ENCODE data around the gene KLHL29. TPM values are rescaled to one million over a fixed set of nuclear protein-coding genes. Genes with fewer than 3 reads are reported as not detected.

Gene KLHL29
- polyA plus RNA-seq, 1 of the 3 experiments (the other 2 are of a cell fraction) = 4.6 TPM

DNA sequence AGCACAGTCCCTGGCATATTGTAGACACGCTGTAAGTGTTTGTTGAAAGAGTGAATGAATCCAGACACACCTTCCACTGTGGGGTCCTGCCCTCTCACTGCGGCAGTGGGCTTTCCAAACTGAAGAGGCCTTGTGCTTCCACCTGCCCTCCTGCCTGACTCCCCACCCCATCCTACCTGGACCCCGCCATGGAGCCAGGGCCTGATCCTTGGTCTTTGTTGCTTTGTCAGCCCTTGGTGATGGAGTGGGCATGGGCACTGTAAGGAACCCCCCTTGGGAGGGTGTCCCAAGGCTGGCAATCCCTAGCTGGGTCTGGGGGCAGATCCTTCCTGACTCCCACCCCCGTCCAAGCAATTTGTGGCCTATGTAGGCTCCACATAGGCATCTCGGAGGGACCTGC is 33.1 kb downstream of the KLHL29 start:
- no peaks in the 10 kb centered on the region for H4K20me1 ChIP-seq (ENCODE audit: insufficient read depth)
- no peaks in the 10 kb centered on the region for H3K36me3 ChIP-seq (replicated peaks in 1 of 2; ENCODE audit: control insufficient read depth in 1 of 2, insufficient read depth in 2 of 2, low read length in 1 of 2)
- TF ChIP-seq TAF1 (IDR thresholded peaks at IDR 0.05; ENCODE audit: borderline replicate concordance, low read depth, low read length) (no peak), POLR2AphosphoS5 (IDR thresholded peaks at IDR 0.05; ENCODE audit: low read depth, low read length) (no peak), FOXJ3 (CRISPR knock-in tag; IDR thresholded peaks at IDR 0.05) (no peak), RCOR1 (IDR thresholded peaks at IDR 0.05; ENCODE audit: low read length) (no peak), USF2 (IDR thresholded peaks at IDR 0.05; ENCODE audit: borderline replicate concordance, low read depth, low read length) (no peak), CHD2 (IDR thresholded peaks at IDR 0.05; ENCODE audit: low read length, partially characterized antibody) (no peak), TCF12 (IDR thresholded peaks at IDR 0.05) (no peak), RXRA (IDR thresholded peaks at IDR 0.05; ENCODE audit: borderline replicate concordance, low read depth) (no peak), NRF1 (IDR thresholded peaks at IDR 0.05; ENCODE audit: low read depth, low read length) (no peak)
- TF ChIP-seq, protein P1, sequence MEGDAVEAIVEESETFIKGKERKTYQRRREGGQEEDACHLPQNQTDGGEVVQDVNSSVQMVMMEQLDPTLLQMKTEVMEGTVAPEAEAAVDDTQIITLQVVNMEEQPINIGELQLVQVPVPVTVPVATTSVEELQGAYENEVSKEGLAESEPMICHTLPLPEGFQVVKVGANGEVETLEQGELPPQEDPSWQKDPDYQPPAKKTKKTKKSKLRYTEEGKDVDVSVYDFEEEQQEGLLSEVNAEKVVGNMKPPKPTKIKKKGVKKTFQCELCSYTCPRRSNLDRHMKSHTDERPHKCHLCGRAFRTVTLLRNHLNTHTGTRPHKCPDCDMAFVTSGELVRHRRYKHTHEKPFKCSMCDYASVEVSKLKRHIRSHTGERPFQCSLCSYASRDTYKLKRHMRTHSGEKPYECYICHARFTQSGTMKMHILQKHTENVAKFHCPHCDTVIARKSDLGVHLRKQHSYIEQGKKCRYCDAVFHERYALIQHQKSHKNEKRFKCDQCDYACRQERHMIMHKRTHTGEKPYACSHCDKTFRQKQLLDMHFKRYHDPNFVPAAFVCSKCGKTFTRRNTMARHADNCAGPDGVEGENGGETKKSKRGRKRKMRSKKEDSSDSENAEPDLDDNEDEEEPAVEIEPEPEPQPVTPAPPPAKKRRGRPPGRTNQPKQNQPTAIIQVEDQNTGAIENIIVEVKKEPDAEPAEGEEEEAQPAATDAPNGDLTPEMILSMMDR (IDR thresholded peaks at IDR 0.05) = no peak
- TF ChIP-seq, protein P2, sequence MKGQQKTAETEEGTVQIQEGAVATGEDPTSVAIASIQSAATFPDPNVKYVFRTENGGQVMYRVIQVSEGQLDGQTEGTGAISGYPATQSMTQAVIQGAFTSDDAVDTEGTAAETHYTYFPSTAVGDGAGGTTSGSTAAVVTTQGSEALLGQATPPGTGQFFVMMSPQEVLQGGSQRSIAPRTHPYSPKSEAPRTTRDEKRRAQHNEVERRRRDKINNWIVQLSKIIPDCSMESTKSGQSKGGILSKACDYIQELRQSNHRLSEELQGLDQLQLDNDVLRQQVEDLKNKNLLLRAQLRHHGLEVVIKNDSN (IDR thresholded peaks at IDR 0.05; ENCODE audit: borderline replicate concordance, low read depth) = no peak
- TF ChIP-seq, protein P3, sequence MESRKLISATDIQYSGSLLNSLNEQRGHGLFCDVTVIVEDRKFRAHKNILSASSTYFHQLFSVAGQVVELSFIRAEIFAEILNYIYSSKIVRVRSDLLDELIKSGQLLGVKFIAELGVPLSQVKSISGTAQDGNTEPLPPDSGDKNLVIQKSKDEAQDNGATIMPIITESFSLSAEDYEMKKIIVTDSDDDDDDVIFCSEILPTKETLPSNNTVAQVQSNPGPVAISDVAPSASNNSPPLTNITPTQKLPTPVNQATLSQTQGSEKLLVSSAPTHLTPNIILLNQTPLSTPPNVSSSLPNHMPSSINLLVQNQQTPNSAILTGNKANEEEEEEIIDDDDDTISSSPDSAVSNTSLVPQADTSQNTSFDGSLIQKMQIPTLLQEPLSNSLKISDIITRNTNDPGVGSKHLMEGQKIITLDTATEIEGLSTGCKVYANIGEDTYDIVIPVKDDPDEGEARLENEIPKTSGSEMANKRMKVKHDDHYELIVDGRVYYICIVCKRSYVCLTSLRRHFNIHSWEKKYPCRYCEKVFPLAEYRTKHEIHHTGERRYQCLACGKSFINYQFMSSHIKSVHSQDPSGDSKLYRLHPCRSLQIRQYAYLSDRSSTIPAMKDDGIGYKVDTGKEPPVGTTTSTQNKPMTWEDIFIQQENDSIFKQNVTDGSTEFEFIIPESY (IDR thresholded peaks at IDR 0.05; ENCODE audit: borderline replicate concordance, low read depth) = no peak
- POLR2A ChIA-PET = no interaction called here
- no peaks in the 10 kb centered on the region; the same call in 1 of the 2 replicates for H3K79me2 ChIP-seq (ENCODE audit: insufficient read depth)
- WGBS (ENCODE audit: low lambda C conversion rate) = 85% methylated on average over 5 of the region's 5 CpGs
- H3K4me2 ChIP-seq = peak overlapping the region; percentile 23
- H3K9me3 ChIP-seq = no peaks in the 10 kb centered on the region
- CTCF ChIA-PET = interaction anchor here (1.4 kb wide), 1 partner anchor 9 kb away, joined by 3 read pairs; no protein-coding TSS in a partner anchor
- H3F3A ChIP-seq (replicated peaks; ENCODE audit: insufficient read depth) = no peaks in the 10 kb centered on the region
- no peak overlapping the region for H3K4me3 ChIP-seq (ENCODE audit: low read depth in 2 of 2, low read length in 1 of 2)
- peaks cover 20 to 21% of the 10 kb centered on the region in 2 experiments; a peak in 3 of 4 replicates for H3K4me1 ChIP-seq (ENCODE audit: control insufficient read depth in 1 of 2, insufficient read depth in 2 of 2, low read depth in 1 of 2, low read length in 1 of 2)
- no peak overlapping the region for H2AFZ ChIP-seq (ENCODE audit: low read depth)
- no peaks in the 10 kb centered on the region for H3K9me2 ChIP-seq
- peak overlapping the region in 1 of 2 experiments; percentile 10; a peak in 1 of 4 replicates for H3K27ac ChIP-seq (ENCODE audit: low read depth in 2 of 2, low read length in 1 of 2)
- H3K9ac ChIP-seq = no peak overlapping the region
- no peak for DNase-seq
- H3K27me3 ChIP-seq (ENCODE audit: insufficient read depth) = no peaks in the 10 kb centered on the region

Measured in SK-N-SH (cell line).